Left hindlimb (tissue), 1 donor: ENCODE measurements around the gene PLCB4.
A peak's percentile ranks its signal among the peaks of the same experiment; 100 is the strongest.

Source experiments
- DNase-seq: peaks from one replicate; pipeline ENCODE4 v3.0.0-alpha.2; 2018

Gene PLCB4

GRCh38 chr20:9062066-9062465, 6.8 kb upstream of the PLCB4 start:
- no peak for DNase-seq

- DNase-seq, result no peak
These were observed 2.7 kb upstream of the PLCB4 start for GRCh38 chr20:9066191-9066590.

GRCh38 chr20:9068233-9068801, 570 bp upstream of the PLCB4 start:
- peak; percentile 79 for DNase-seq

GRCh38 chr20:9070304-9070703, 1.4 kb downstream of the PLCB4 start:
- no peak for DNase-seq

- no peak for DNase-seq
These were observed 3.3 kb downstream of the PLCB4 start for GRCh38 chr20:9071976-9072726.

- no peak for DNase-seq
These were observed 4.1 kb downstream of the PLCB4 start for GRCh38 chr20:9072861-9073500.

- no peak for DNase-seq
These were observed 6.6 kb downstream of the PLCB4 start for GRCh38 chr20:9075264-9076095.

GRCh38 chr20:9076440-9076839, 7.6 kb downstream of the PLCB4 start:
- no peak for DNase-seq

GRCh38 chr20:9078826-9079731, 10.2 kb downstream of the PLCB4 start:
- no peak for DNase-seq

- no peak for DNase-seq
These were observed 12.6 kb downstream of the PLCB4 start for GRCh38 chr20:9081423-9081966.

GRCh38 chr20:9082741-9083140, 13.9 kb downstream of the PLCB4 start:
- DNase-seq, result no peak

- DNase-seq, result no peak
These were observed 18.8 kb downstream of the PLCB4 start for GRCh38 chr20:9087531-9088217.

GRCh38 chr20:9088556-9088955, 19.7 kb downstream of the PLCB4 start:
- no peak for DNase-seq

GRCh38 chr20:9092113-9092512, 23.2 kb downstream of the PLCB4 start:
- no peak for DNase-seq

- no peak for DNase-seq
These were observed 23.8 kb downstream of the PLCB4 start for GRCh38 chr20:9092655-9093054.

- DNase-seq, result no peak
These were observed 24.5 kb downstream of the PLCB4 start for GRCh38 chr20:9093218-9093957.

- no peak for DNase-seq
These were observed 30.5 kb downstream of the PLCB4 start for GRCh38 chr20:9099372-9099771.

- no peak for DNase-seq
These were observed 31.8 kb downstream of the PLCB4 start for GRCh38 chr20:9100691-9101090.

GRCh38 chr20:9102456-9102855, 33.6 kb downstream of the PLCB4 start:
- DNase-seq, result no peak

- DNase-seq, result no peak
These were observed 35.1 kb downstream of the PLCB4 start for GRCh38 chr20:9103955-9104354.

GRCh38 chr20:9108260-9108659, 39.4 kb downstream of the PLCB4 start:
- no peak for DNase-seq
